ENCODE measurements around the gene GEMIN5.

Gene GEMIN5

DNA sequence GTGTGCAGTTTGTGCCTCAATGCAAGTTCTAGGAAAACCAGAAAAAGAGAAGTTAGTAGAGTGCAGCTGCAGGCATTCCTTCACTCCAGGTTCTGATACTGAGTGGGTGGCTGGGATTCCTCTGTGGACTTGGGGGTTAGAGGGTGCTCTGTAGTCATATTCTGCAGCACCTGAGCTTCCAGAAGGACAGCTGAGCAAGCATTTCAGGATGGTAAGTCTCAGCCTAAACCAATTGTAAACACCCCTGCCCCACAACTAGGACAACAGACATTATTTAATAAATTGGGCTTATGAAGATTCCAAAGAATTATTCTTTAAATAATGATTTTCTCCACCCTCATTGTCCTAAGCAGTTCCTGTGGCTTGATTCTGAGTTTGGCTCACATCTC is 96.7 kb downstream of the GEMIN5 start:
- DNase-seq, result no peak

DNA sequence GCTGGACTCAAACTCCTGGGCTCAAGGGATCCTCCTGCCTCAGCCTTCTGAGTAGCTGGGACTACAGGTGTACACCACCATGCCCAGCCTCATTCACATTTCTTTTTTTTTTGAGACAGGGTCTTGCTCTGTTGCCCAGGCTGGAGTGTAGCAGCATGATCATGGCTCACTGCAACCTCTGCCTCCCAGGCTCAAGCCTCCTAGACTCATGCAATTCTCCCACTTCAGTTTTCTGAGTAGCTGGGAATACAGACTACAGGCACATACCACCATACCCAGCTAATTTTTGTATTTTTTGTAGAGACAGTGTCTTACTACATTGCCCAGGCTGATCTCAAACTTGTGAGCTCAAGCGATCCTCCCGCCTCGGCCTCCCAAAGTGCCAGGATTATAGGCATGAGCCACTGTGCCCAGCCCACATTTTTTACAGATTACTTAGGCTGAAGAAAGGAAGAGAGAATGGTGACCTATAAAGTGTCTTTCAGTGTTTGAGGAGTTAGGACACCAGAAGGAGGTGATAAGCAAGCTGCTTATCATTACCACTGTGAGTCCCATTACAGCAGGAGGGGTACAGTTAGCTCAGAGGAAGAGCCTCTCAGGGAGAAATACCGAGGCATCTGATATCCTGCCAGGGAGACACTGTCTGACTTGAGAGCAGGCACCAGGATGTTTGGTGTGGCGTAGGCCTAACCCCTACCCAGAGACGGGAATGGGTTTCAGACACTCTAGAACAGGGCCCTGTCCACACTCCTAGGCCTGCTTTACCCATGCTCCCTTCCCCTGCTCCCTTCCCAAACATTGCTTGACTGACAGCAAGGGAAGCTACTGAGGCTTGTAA is 97.4 kb downstream of the GEMIN5 start:
- no peak for DNase-seq
